ENCODE results near the gene SUGP2.

- TF ChIP-seq CTCF (IDR thresholded peaks at IDR 0.05) (no peak), POLR2A (IDR thresholded peaks at IDR 0.05) (no peak)
Observed at GRCh38 chr19:18990128-18990708, 43.1 kb downstream of the SUGP2 start.
